Ovary (tissue), 3 donors: ENCODE measurements around the gene APCDD1.

Source experiments
- EP300 ChIP-seq: sonication (generic); formaldehyde crosslinking; IDR thresholded peaks from one replicate; pipeline ENCODE4 v1.6.1; 2017; ENCODE audit warnings: antibody characterized with exemption
- POLR2A ChIP-seq: fragments of 450-650 bp; IDR thresholded peaks from one replicate; pipeline ENCODE4 v1.6.1; 2017; ENCODE audit warnings: antibody characterized with exemption, mild to moderate bottlenecking, moderate library complexity
- TF ChIP-seq, protein P1 (sequence below), 3 donors: fragments of 450-650 bp in 2 of 3; fragments of 200-600 bp in 1 of 3; IDR thresholded peaks; one replicate each; pipeline versions ENCODE4 v1.5.1 to v1.8.0; 2016 to 2022; ENCODE audit warnings: antibody characterized with exemption in 3 of 3, mild to moderate bottlenecking in 1 of 3
- donor health status: DM: no; HTN: no; CAD: no.

DNA sequence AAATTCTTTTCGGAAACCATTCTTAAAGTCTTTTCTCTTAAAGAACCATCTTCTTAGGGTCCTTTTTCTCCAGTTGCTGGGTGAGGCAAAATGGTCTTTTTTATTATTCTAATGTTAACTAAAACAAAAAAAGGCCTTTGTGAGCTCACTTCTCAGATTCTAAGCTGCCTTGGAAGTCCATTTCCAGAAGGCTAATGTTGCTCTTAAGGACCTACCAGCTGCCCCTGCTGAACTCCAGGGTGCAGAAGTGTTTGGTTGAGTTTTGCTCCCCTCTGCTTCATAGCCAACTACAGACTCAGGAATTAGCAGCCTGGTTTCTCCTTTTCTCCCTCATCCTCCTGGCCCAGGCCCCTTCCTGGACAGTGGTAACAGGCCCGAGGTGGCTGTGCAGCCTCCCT is 23.4 kb downstream of the APCDD1 start:
- TF ChIP-seq, protein P1, sequence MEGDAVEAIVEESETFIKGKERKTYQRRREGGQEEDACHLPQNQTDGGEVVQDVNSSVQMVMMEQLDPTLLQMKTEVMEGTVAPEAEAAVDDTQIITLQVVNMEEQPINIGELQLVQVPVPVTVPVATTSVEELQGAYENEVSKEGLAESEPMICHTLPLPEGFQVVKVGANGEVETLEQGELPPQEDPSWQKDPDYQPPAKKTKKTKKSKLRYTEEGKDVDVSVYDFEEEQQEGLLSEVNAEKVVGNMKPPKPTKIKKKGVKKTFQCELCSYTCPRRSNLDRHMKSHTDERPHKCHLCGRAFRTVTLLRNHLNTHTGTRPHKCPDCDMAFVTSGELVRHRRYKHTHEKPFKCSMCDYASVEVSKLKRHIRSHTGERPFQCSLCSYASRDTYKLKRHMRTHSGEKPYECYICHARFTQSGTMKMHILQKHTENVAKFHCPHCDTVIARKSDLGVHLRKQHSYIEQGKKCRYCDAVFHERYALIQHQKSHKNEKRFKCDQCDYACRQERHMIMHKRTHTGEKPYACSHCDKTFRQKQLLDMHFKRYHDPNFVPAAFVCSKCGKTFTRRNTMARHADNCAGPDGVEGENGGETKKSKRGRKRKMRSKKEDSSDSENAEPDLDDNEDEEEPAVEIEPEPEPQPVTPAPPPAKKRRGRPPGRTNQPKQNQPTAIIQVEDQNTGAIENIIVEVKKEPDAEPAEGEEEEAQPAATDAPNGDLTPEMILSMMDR (IDR thresholded peaks at IDR 0.05) = no peak
- TF ChIP-seq EP300 (no peak), POLR2A (no peak)
